MM.1S (cell line): Measurements from ENCODE around the gene MYL4.

ENCODE experiments used
- EZH2 ChIP-seq: fragments of 300-600 bp; sonication (generic); optimal IDR thresholded peaks from 2 replicates; pipeline ENCODE3; 2017; ENCODE audit warnings: low read depth, mild to moderate bottlenecking, antibody characterized with exemption, low read length, mixed read lengths
- TF ChIP-seq, protein P1 (sequence below): fragments of 300-600 bp; sonication (generic); IDR thresholded peaks from 2 replicates; pipeline ENCODE4 v1.5.1; 2016; ENCODE audit warnings: antibody characterized with exemption, low read length, mixed read lengths

DNA sequence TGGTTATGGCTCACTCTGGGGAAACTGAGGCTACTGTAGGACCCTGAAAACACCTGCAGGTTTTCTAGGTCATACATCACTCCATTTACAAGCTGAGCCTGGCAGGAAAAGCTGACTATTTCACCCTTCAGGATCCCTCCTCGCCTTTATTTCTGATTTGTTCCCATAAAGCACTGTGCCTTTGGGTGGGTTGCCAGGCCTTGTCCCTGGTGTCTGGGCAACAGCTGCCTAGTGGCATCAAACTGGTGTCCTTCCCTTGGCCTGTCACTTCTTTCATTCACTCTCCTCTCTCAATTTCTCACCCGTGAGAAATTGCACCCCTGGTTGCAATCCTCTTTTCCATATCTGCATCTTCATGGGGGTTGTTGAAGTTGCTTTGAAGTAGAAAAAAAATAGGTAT, 1.6 kb downstream of the MYL4 start:
- no peak for TF ChIP-seq EZH2
- TF ChIP-seq, protein P1, sequence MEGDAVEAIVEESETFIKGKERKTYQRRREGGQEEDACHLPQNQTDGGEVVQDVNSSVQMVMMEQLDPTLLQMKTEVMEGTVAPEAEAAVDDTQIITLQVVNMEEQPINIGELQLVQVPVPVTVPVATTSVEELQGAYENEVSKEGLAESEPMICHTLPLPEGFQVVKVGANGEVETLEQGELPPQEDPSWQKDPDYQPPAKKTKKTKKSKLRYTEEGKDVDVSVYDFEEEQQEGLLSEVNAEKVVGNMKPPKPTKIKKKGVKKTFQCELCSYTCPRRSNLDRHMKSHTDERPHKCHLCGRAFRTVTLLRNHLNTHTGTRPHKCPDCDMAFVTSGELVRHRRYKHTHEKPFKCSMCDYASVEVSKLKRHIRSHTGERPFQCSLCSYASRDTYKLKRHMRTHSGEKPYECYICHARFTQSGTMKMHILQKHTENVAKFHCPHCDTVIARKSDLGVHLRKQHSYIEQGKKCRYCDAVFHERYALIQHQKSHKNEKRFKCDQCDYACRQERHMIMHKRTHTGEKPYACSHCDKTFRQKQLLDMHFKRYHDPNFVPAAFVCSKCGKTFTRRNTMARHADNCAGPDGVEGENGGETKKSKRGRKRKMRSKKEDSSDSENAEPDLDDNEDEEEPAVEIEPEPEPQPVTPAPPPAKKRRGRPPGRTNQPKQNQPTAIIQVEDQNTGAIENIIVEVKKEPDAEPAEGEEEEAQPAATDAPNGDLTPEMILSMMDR, result no peak
